NCI-H345 treated with DMSO at 0.1 percent for 48 hours (cell line): ENCODE data around the gene COL20A1.
"Not testable (repeated sequence)": the region's sequence is repeated elsewhere in the genome, so short reads cannot be mapped to it uniquely, and the experiment has no call there.

Experiments
- DNase-seq: peaks from one replicate; lab custom pipeline; 2025; ENCODE audit not compliant: unreplicated experiment; lab: John Stamatoyannopoulos, UW

COL20A1 gene

DNA sequence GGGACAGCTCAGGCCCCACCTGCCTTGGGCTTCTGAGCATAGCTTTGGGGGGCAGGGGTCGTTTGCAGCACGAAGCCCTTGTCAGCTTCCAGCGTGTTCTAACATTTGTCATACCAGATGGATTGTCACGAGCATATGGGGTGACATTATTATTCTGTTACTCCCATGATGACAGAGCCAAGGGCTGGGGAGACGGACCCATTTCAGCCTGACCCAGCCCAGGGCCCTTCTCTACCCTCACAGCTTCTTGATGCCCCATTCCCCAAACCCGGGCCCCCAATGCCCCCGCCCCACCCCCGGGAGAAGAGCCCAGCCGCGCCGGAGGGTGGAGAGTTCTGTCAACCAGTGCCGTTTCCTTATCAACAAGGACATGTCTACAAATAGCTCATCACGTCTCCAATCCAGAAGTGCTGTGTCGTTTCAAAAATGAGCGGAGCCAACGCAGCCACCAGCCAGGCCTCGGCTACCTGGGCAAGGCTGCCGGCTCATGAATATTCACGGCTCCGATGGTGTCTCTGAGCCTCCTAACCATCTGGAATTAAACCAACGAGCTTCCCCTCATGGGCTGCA lies 77.7 kb downstream of the COL20A1 start:
- no peak for DNase-seq

DNA sequence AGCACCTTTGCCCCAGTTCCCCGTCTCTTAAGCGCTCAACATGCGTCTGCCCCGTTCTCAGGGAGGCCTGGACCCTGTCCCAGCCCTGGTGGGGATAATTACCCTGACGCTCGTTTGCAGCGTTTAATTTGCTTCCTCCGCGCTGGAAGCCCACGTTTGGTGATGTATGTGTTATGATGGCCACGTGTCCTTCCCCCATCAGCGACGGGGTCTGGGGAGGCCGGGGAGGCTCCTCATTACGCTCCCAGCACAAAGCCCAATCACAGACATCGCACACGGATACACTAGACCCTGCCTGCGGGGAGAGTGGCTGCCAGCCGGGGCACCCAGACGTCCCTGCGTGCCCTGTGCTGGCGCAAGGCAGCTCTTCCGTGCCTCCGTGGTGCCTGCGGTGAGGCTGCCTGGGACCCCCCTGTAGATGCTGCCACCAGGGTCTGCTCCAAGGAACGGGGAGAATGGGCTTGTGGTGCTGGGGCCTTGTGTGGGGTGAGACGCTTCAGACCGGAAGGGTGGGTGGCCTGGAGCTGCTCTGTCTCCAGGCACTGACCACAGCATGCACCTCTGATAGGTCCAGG lies 78.4 kb downstream of the COL20A1 start:
- DNase-seq, result no peak

DNA sequence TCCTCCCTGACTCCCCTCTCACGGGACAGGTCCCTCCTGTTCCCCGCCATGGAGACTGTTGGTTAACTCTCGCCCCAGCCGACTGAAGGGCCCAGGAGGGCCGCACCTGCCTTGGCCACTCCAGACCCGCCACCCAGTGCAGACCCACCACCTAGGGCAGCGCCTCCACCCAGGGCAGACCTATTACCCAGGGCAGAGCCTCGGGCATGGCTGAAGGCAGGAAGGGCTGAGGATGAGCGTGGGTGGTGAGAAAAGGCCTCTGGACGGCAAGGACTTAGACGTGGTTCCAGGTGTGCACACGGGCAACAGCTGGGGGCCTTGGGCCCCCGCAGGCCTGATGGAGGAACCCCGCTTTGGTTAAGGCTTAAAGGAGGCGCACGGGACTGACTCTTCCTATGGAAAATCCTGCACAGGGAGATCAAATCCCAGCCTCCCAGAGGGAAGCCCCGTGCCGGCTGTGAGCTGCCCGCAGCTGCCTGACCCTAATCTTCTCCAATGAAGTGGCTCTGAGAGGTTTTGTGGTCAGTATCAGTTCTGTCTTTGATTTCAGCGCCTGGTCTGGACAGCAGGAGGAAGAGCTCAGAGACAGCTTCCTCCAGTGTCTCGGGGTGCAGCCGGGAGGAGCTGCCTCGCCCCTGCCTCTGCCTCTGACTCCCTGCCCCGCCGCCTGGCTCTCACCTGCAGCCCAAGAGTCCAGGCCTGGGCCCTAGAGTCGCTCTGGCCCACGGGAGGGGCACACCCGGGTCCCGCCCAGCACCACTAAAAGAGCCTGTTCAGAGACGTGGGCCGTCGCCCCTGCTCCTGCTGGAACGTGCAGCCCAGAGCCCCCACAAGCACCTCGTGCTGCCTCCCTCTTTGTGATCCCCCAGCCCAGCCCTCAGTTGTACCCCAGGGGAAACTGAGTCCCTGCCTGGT lies 80.2 kb downstream of the COL20A1 start:
- no peak for DNase-seq

DNA sequence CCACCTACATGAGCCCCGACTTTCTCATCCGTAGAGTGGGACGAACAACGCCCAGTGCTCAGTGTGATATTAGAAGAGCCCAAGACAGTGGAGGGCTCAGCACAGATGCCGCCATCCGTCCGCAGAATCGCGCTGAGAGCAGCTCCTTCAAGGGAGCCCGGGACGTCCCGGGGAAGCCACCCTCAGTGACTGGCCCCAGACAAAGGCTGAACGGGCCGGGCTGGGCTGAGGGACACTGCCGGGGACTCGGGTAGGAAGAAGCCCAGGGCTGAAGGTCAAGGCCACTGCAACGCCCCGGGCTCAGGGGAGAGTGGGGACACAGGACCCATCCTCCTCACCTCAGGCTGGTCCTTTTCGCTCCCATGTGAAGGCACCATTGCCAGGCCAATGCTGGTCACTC lies 81.0 kb downstream of the COL20A1 start:
- DNase-seq, result no peak

DNA sequence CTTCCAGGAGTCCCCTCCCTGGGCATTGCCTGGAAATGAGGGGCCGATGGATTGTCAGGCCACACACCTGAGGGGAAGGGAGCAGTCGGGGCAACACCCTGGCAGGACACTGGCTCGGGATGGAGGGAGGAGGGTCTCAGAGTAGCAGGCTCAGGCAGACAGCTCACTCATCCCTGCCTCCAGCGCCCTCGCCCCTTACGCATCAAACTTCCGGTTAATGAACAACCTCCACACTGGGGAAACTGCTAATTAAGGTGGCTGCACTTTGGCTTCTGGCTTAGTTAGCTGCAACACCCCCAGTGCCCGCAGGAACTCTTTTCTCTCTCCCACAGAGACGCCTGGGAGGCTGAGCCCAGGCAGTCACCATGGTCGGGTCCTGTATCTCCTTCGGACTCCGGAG lies 81.5 kb downstream of the COL20A1 start:
- no peak for DNase-seq

DNA sequence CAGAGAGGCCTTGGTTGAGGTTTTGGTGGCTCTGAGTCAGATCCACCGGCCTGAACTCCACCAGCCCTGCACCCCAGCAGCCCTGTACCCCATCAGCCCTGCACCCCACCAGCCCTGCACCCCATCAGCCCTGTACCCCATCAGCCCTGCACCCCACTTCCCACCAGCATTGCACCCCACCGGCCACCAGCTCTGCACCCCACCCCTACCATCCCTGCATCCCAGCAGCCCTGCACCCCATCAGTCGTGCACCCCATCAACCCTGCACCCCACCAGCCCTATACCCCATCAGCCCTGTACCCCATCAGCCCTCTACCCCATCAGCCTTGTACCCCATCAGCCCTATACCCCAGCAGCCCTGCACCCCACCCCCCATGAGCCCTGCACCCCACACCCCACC lies 82.5 kb downstream of the COL20A1 start:
- no peak for DNase-seq

DNA sequence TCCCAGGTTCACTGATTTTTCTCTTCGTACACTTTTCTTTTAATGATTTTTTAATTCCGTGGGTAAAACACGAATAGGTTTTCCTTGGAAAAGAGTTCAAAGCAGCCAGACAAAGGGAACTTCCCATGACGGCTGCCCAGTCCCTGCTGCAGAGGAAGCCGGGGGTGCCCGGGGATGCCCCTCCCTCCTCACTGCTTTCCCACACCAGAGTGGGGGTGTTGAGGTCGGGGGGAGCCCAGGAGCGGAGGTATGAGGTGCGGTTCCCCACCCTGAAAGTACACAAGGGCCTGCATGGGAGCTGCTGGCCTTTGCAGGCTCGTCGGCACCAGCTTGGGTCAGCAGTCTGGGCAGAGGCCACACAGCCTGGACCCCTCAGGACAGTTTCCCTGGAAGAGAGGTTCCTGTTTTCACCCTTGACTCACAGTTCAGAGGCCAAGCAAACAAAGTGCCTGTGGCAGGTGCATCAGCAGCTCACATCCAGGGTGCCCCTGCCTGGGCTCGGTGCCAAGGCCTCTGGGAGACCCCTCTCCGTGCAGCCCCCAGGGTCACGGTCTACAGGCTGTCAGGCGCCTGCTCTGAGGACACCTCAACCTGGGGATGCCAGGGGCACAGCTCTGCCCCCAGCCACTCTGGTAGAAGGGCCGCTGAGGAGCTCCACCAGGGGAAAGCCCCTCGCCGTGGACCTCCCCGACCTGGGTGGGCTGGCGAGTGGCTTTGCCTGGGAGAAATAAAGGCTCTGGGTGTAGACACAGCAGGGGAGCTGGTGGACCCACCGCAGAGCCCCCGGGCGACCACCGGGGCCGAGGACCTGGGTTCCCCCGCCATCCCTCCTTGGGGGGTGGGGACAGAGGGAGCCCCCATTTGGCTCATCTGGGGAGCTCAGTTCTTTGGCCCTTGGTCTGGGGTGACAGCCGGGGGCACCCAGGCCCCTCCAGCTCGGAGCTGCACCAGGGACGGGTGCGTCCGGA lies 83.6 kb downstream of the COL20A1 start:
- DNase-seq, result no peak

DNA sequence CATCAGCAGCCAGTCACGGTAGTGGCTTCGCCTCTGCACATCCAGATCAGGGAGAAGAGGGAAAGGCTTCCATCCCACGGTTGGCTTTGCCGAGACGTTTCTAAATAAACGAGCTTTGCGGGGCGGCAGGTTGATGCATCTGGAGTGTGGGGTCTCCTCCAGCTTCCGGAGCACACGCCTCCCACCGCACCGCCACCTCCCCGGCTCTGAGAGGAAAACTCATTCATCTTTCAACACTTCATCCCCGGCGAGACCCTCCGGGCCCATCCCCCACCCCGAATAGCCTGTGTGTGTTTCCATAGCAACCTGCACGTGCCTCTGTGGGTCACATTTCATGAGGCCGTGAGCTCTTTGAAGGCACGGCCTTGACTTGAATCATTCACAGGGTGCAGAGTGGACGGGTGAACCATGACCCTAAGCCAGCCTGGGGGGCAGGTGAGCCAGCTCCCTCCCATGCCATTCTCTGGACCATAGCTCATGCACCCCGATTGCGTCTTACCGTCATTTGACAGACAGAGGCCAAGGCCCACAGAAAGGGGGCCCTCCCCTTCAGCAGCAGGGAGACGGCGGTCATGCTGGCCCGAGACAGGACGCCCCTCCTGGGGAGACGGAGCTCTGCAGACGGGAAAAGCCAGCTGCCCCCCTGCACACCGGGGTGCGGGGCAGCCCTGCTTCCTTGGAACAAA lies 84.4 kb downstream of the COL20A1 start:
- DNase-seq, result no peak

DNA sequence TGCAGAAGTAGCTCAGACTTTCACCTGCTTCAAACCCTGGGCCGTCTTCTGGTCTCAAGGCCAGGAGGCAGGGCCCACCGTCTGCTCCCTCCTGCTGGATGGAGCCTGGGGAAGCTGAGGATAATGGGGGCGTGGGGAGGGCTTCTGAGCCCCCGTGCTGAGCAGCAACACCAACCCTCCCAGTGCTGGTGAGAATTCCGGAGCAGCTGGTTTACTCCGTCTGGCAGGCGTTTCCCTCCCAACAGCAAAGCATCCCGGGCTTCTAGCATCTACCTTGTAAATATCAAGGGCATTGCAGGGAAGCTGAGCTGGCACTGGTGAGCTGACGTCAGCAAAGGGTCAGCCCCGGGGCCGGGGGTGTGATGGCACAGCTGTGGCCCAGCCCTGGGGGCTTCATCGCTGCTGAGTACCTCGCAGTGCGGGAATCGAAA lies 85.0 kb downstream of the COL20A1 start:
- DNase-seq, result no peak

DNA sequence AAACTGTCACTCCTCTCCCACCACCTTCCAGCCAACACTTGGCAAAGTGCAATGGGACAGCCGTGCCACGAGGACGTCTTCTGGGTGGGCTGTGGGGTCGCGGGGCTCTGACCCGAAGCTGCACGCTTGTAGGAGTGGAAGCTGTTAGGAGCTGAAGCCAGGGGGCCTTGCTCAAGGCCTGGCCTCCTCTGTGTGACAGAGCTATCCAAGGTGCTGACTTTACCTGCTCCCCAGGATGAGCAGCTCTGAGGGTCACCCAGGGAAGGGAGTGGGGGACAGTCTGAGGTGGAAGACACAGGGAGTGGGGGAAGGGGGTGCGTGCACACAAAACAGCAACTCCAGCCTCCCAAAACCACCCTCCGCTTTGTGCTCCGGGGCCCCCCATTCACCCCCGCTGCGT lies 85.6 kb downstream of the COL20A1 start:
- DNase-seq, result no peak

DNA sequence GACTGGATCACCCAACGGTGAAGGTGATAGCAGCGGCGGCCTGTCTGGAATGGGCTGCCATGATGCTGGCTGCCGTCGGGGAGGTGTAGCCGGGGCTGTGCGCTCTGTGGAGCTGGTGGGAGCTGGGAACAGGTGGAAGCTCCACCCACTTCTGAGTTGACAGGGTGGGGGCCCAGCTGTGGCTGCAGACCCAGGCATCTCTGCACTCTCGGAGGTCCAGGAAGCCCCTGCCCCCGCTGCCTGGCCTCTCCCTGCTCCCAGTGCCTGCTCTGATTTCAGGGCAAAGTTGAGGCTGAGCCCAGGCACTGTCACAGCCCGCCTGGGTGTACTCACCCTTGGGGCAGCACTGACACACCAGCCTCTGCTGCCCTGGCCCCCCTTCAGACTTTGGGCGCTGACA lies 86.3 kb downstream of the COL20A1 start:
- no peak for DNase-seq

DNA sequence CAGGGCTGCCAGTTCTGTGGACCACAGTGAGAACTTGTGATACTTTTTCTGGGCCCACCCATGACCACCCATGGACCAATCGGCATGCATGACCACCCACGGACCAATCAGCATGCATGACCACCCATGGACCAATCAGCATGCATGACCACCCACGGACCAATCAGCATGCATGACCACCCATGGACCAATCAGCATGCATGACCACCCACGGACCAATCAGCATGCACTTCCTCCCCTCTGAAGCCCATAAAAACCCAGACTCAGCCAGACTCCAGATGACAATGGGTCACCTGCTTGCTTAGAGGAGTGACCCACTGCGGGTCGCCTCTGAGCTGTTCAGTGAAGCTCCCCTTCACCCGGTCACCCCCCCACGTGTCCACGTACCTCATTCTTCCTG lies 86.9 kb downstream of the COL20A1 start:
- DNase-seq, result not testable (repeated sequence)

DNA sequence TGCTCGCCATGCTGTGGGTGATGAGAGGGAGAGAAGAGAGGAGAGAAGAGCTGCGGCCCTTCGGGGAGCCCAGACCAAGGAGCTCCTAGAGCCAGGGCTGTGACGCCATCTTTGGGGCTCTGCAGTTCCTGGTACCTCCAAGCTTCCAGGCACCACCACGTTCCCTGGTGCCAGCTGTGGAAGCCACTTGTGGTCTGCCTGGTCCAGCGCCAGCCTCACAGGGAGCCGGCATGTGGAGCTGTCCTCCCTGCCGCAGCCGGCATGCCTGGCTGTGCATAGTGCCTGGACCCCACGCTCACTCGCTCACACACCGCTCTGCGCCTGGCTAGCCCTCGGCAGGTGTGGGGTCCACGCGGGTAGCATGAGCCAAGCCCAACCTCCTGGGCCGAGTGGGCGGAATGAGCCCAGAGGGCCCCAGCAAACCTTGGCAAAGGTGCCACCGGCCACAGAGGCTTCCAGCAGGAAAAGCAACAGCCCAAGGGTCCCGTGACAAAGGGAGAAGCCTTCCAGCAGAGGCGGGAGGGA lies 87.4 kb downstream of the COL20A1 start:
- DNase-seq, result no peak

DNA sequence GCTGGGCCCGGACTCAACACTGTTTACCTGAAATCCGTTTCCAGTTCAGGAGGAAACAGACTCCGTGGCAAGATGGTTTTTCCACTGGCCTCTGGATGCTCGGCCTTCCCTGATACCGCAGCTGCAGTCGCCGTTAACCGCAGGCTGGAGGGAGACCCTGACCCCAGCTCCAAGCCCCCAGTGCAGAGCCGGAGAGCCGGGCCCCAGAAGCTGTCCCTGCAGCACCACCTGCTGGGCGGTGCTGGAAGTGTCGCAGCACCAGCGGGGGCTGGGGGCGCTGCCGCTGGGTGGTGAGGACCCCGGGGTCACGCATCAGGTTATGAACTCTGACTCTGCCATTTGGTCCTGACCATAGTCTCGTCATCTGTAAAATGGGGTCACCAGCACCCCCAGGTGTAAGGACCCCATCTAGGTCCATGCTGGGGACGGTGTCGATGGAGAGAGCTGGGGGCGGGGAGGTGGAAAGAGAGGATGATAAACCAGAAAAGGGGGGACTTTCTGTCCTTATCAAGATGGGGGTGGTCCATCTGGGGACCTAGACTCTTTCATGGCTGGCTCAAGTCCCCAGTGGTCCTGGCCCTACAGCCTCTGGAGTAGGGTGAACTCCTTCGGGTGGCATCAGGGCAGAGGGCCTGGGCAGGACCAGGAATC lies 88.9 kb downstream of the COL20A1 start:
- no peak for DNase-seq

DNA sequence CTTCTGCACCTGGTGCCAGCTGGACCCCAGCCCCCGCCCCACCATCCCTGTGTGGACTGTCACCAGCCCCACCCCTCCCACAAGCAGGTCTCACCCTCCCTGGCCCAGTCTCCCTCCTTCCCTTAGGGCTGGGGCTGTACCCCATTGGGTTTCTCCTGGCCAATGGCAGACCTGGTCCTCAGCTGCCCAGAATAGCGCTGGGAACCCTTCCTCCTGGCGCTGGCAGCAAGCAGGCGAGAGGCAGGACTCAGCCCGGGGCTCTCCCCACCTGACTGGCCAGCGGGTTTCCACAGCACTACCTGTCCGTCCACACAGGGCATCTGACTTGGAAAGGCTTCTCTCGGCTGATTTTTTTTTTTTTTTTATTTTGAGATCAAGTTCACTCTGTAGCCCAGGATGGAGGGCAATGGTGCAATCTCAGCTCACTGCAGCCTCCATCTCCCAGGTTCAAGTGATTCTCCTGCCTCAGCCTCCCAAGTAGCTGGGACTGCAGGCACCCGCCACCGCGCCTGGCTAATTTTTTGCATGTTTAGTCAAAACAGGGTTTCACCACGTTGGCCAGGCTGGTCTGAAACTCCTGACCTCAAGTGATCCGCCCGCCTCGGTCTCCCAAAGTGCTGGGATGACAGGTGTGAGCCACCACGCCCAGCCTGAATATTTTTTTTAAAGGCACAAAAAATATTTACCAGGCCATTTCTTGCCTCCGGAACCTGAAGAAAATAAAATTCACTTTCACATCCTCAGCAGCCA lies 89.7 kb downstream of the COL20A1 start:
- DNase-seq, result no peak

DNA sequence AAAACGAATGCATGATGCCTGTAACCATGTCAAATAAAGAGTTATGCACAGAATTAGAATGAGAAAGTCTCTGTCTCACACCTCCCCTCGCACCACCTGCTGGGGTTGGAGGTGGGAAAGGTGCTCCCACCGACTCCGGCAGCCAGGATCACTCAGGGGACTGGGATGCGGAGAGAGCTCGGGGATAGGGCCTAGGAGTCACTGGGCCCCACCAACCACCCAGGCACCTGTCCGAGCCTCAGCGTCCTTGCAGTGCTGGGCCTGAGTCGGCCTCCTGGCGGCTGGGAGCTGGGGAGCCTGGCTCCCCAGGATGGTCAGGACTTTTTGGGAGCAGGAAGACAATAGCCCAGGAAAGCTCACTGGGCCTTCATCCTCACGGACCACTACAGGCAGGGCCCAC lies 90.6 kb downstream of the COL20A1 start:
- no peak for DNase-seq

DNA sequence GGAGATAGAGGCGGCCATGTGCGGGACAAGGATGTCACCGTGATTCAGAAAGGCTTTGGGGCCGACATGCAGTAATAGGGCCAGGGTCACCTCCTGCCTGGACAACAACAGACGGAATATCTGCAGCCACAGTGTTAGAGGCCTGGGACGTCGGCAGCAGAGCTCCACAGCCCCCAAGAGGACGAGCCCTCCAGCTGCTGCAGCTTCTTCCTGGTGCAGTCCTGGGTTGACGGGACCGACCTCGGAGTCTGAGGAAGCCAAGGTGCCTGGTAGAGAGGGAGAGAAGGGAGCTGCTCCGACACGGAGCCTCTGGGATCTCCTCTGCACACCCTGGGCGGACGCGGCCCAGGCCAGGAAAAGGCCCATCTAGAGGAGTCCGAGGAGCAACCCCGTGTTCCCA lies 91.3 kb downstream of the COL20A1 start:
- no peak for DNase-seq
